Measurements from ENCODE around the gene C2orf49. TPM values are rescaled to one million over a fixed set of nuclear protein-coding genes. Genes with fewer than 3 reads are reported as not detected.

The C2orf49 gene
- total RNA-seq, 4 donors from 2014 or later = 16.9 to 30.0 (median 20.7) TPM

DNA sequence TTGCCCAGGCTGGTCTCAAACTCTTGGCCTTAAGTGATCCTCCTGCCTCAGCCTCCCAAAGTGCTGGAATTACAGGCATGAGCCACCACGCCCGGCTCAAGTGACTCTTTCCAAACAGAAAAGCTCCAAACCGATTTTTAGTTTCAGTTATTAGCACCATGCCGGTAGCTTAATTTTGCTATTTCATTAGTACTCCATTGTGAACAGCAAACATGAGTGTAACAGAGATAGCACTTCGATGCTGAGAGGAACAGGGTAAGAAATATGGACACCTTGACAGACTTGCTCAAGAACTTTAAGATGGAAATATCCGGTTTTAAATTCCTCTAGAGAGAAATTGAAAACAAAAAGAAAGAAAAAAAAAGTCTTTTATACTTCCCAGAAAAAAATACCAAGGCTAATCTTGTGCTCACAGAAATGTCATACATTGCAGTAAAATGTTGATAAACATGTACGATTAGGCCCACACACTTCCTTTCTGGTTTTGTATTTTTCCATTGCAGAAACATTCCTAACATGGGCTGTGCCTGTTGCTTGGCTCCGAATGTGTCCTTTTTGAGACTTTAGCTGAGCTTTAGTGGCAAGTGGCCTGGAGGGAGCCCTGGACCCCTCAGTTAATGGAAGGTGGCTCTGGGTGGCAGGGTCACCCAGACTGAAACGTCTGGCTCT lies 43.2 kb downstream of the C2orf49 start:
- H3K4me1 ChIP-seq = peaks cover 0 to 79% (median 6%) of the 10 kb centered on the region in 3 donors
- peak; percentile 51 for ATAC-seq

DNA sequence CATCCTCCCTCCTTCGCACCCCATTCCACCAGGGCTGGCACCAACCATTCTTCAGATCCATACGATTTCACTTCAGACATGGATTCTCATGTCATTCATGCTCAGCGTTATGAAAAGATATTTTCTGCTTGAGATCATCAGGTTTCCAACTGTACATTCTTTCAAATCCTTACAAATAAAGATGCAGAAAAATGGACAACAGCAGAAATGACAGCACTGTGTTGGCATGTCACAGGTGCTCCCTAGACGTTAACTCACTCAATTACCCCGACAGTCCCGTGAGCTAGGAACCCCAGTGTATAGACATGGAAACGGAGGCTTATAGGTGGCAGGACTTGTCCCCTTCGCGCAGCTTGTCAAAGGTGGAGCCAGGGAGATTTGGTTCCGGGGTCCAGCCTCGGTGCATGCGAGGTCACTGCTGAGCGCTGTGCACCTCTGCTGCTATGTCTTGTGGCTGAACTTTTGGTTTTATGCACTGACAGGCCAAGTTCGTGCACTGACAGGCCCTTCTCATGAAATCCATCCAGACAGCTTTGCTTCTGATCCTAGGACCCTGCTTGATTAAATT lies 43.8 kb downstream of the C2orf49 start:
- ATAC-seq = peak; percentile 6
- Histone ChIP-seq H3K9me3 (no peaks in the 10 kb centered on the region), H3K27me3 (no peaks in the 10 kb centered on the region), H3K27ac (peak overlapping the region; percentile 23 to 71 (median 70)), H3K4me1 (peaks cover 0 to 79% (median 4%) of the 10 kb centered on the region in 3 donors), H3K4me3 (no peak overlapping the region), H3K36me3 (peaks cover 0 to 60% of the 10 kb centered on the region in 2 donors)
- WGBS, 2 donors (ENCODE audit: low coverage in 1 of 2) = 59 to 67% methylated on average over 9 to 11 of the region's 14 CpGs
- TF ChIP-seq EP300 (IDR thresholded peaks at IDR 0.05) = no peak
- TF ChIP-seq CTCF (IDR thresholded peaks at IDR 0.05) = no peak
- no peak for TF ChIP-seq POLR2AphosphoS5 (IDR thresholded peaks at IDR 0.05)
- TF ChIP-seq POLR2A (IDR thresholded peaks at IDR 0.05) = no peak

More for the DNA sequence above, 43.2 kb downstream of the C2orf49 start:
- H3K4me3 ChIP-seq = no peak overlapping the region
- TF ChIP-seq POLR2A (IDR thresholded peaks at IDR 0.05) (no peak), EP300 (IDR thresholded peaks at IDR 0.05) (no peak), POLR2AphosphoS5 (IDR thresholded peaks at IDR 0.05) (peak; percentile 73)
- H3K36me3 ChIP-seq = peaks cover 0 to 54% of the 10 kb centered on the region in 2 donors
- peak overlapping the region; percentile 23 to 71 (median 70) for H3K27ac ChIP-seq
- H3K27me3 ChIP-seq = no peaks in the 10 kb centered on the region
- no peaks in the 10 kb centered on the region for H3K9me3 ChIP-seq
- WGBS, 2 donors (ENCODE audit: low coverage in 1 of 2) = 40 to 41% methylated on average over 9 of the region's 9 CpGs

DNA sequence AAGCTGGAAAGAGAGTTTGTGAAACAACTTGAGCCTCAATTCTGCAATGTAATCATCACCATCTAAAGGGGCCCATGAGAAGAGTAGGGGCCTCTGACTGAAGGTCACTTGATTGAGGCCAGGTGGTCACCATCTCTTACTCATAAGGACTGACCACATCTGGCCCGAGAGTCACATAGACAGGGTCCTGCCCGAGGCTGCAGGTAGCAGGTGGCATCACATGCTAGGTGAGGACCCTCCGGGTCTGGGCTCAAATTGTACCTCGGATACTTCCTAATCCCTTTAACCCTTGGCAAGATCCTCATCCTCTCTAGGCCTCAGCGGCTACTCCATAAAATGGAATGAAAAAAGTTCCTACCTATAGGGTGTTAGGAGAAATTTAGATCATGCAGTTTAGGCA lies 44.8 kb downstream of the C2orf49 start:
- Histone ChIP-seq H3K36me3 (peaks cover 0 to 62% of the 10 kb centered on the region in 2 donors), H3K9me3 (no peaks in the 10 kb centered on the region), H3K27ac (peak overlapping the region in 1 of 4 donors; percentile 70), H3K4me1 (peaks cover 0 to 78% (median 5%) of the 10 kb centered on the region in 3 donors), H3K27me3 (no peaks in the 10 kb centered on the region), H3K4me3 (no peak overlapping the region)
- whole genome bisulfite sequencing, 2 donors (ENCODE audit: low coverage in 1 of 2) = 88% methylated on average over 5 of the region's 5 CpGs; no CpG with 5 or more reads in 1 of the 2 donors
- no peak for TF ChIP-seq EP300 (IDR thresholded peaks at IDR 0.05)
- TF ChIP-seq CTCF (IDR thresholded peaks at IDR 0.05) = no peak
- TF ChIP-seq POLR2AphosphoS5 (IDR thresholded peaks at IDR 0.05) = no peak
- no peak for TF ChIP-seq POLR2A (IDR thresholded peaks at IDR 0.05)
- no peak for ATAC-seq

DNA sequence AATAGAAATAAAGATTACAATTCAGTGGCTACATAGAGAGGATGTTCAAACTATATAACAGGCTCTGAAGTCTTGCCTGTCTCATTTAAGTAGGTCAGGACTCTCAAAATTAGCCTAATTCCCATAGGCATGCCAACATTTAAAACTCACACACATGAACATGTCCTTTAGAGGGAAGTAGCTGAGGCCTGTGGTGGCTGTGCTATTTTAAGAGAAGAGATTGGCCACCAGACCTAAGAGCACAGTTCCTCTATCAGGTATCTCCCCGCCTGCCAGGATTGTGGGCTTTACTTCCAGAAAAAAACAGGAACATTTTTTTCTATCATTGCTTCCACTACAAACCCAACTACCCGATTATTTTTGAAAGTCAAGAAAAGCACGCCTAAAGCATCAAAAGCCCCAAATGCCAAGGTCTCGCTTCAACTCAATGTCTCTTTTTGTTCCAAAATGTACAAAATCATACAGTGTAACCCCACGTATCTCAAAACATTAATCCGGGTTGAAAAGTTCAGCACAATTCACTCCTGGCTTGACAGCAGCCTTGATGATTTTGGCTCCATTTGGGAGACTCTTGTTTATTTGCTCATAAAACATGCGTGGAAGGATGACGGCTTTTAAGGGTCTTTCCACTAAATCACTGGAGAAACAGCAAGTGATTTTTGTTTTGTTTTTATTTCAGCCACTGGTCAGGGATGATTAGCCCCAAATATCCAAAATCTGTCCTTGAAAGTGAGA lies 46.3 kb downstream of the C2orf49 start:
- H3K4me3 ChIP-seq = no peak overlapping the region
- H3K27me3 ChIP-seq = no peaks in the 10 kb centered on the region
- WGBS, 2 donors (ENCODE audit: low coverage in 1 of 2) = 69 to 74% methylated on average over 6 to 8 of the region's 8 CpGs
- H3K27ac ChIP-seq = no peak overlapping the region
- TF ChIP-seq EP300 (IDR thresholded peaks at IDR 0.05) (no peak), POLR2A (IDR thresholded peaks at IDR 0.05) (no peak), POLR2AphosphoS5 (IDR thresholded peaks at IDR 0.05) (no peak), CTCF (IDR thresholded peaks at IDR 0.05) (no peak)
- ATAC-seq = no peak
- peaks cover 0 to 47% of the 10 kb centered on the region in 2 donors for H3K36me3 ChIP-seq
- H3K4me1 ChIP-seq = peaks cover 0 to 78% (median 11%) of the 10 kb centered on the region in 3 donors
- no peaks in the 10 kb centered on the region for H3K9me3 ChIP-seq

DNA sequence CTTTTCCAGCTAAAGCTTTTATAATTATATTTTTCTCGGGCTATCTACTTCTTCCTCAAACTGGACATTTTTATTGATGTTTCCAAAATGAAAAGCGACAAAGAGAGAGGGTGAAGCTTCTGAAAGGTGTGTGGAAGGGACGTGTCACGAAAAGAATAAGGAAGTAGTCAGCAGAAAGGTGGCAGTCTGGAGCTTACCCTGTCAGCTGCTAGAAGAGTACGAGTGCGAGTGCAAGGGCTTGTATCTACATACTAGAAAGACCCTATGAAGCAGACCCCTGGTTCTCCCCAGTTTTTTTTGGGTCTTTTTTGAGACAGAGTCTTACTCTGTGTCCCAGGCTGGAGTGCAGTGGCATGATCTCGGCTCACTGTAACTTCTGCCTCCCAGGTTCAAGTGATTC lies 46.9 kb downstream of the C2orf49 start:
- H3K36me3 ChIP-seq = peaks cover 0 to 45% of the 10 kb centered on the region in 2 donors
- TF ChIP-seq POLR2AphosphoS5 (IDR thresholded peaks at IDR 0.05) (no peak), EP300 (IDR thresholded peaks at IDR 0.05) (no peak)
- WGBS, 2 donors (ENCODE audit: low coverage in 1 of 2) = 68 to 73% methylated on average over 5 to 6 of the region's 7 CpGs
- peaks cover under 1 to 78% (median 15%) of the 10 kb centered on the region in 3 donors for H3K4me1 ChIP-seq
- ATAC-seq = no peak
- no peaks in the 10 kb centered on the region for H3K27me3 ChIP-seq
- no peaks in the 10 kb centered on the region for H3K9me3 ChIP-seq
- no peak overlapping the region for H3K4me3 ChIP-seq
- no peak overlapping the region for H3K27ac ChIP-seq
